SK-N-SH (cell line): ENCODE results near the gene WIPF3. TPM values are rescaled to one million over a fixed set of nuclear protein-coding genes. Genes with fewer than 3 reads are reported as not detected.

Experiments used
- CTCF ChIA-PET: fragments of 300-600, 350-600 bp; formaldehyde crosslinking; extraction: SDS; loops from one replicate; lab custom pipeline; 2021; lab: Yijun Ruan, JAX
- POLR2A ChIA-PET: fragments of 350-600 bp; sonication (Branson Sonifier 250); formaldehyde crosslinking; extraction: SDS; loops from one replicate; lab custom pipeline; 2020; ENCODE audit warnings: antibody characterized with exemption, inconsistent platforms; lab: Yijun Ruan, JAX
- DNase-seq: peaks from one replicate; pipeline ENCODE4 v3.0.0; 2012
- H2AFZ ChIP-seq: fragments of 200-600 bp; sonication (generic); 2 replicates; pipeline ENCODE4 v1.8.1; 2016; ENCODE audit warnings: antibody characterized with exemption, mild to moderate bottlenecking, low read depth
- H3F3A ChIP-seq: fragments of 200-600 bp; sonication (generic); replicated peaks from 2 replicates; pipeline ENCODE3; 2016; ENCODE audit warnings: antibody characterized with exemption, mild to moderate bottlenecking; ENCODE audit not compliant: insufficient read depth
- H3K27ac ChIP-seq, 2 experiments: fragments of 200-500 bp in 1 of 2; fragments of 200-600 bp in 1 of 2; sonication (Bioruptor generic) in 1 of 2; sonication (generic), shearing (Covaris generic) in 1 of 2; 2 replicates each; pipeline versions ENCODE4 v1.5.1 to v1.6.1; 2014 to 2016; ENCODE audit warnings: low read depth in 2 of 2, inconsistent platforms in 1 of 2, low read length in 1 of 2, mild to moderate bottlenecking in 1 of 2, mixed read lengths in 1 of 2
- H3K27me3 ChIP-seq: fragments of 200-600 bp; sonication (generic), shearing (Covaris generic); 2 replicates; pipeline ENCODE4 v1.6.1; 2016; ENCODE audit warnings: mixed run types; ENCODE audit not compliant: insufficient read depth
- H3K36me3 ChIP-seq, 2 experiments: fragments of 200-500 bp in 1 of 2; fragments of 200-600 bp in 1 of 2; sonication (Bioruptor generic) in 1 of 2; sonication (generic) in 1 of 2; replicated peaks in 1 of 2; 2 replicates each; pipeline versions ENCODE3 to v1.5.1; 2014 to 2016; ENCODE audit warnings: low read length in 1 of 2, mild to moderate bottlenecking in 1 of 2; ENCODE audit not compliant: insufficient read depth in 2 of 2, control insufficient read depth in 1 of 2
- H3K4me1 ChIP-seq, 2 experiments: fragments of 200-500 bp in 1 of 2; fragments of 200-600 bp in 1 of 2; sonication (Bioruptor generic) in 1 of 2; sonication (generic), shearing (Covaris generic) in 1 of 2; 2 replicates each; pipeline versions ENCODE4 v1.5.1 to v1.6.1; 2014 to 2016; ENCODE audit warnings: low read depth in 1 of 2, low read length in 1 of 2, mixed run types in 1 of 2; ENCODE audit not compliant: insufficient read depth in 2 of 2, control insufficient read depth in 1 of 2
- H3K4me2 ChIP-seq: fragments of 200-600 bp; sonication (generic), shearing (Covaris generic); 2 replicates; pipeline ENCODE4 v1.6.1; 2017; ENCODE audit warnings: mixed run types
- H3K4me3 ChIP-seq, 2 experiments: fragments of 200-500 bp in 1 of 2; fragments of 200-600 bp in 1 of 2; sonication (Bioruptor generic) in 1 of 2; sonication (generic), shearing (Covaris generic) in 1 of 2; 2 replicates each; pipeline versions ENCODE4 v1.5.1 to v1.8.1; 2014 to 2016; ENCODE audit warnings: low read depth in 2 of 2, inconsistent platforms in 1 of 2, low read length in 1 of 2, mild to moderate bottlenecking in 1 of 2, mixed read lengths in 1 of 2, moderate library complexity in 1 of 2
- H3K79me2 ChIP-seq: fragments of 200-600 bp; sonication (generic); 2 replicates; pipeline ENCODE4 v1.8.1; 2017; ENCODE audit warnings: mild to moderate bottlenecking; ENCODE audit not compliant: insufficient read depth
- H3K9ac ChIP-seq: fragments of 200-600 bp; sonication (generic); 2 replicates; pipeline ENCODE4 v1.6.1; 2017; ENCODE audit warnings: mixed run types
- H3K9me2 ChIP-seq: fragments of 200-600 bp; sonication (generic); 2 replicates; pipeline ENCODE4 v1.6.1; 2017; ENCODE audit warnings: mixed run types
- H3K9me3 ChIP-seq: fragments of 200-600 bp; sonication (generic); 2 replicates; pipeline ENCODE4 v1.6.1; 2017; ENCODE audit warnings: mixed run types, mild to moderate bottlenecking, moderate library complexity
- H4K20me1 ChIP-seq: fragments of 200-600 bp; sonication (generic); 2 replicates; pipeline ENCODE4 v1.6.1; 2017; ENCODE audit warnings: mild to moderate bottlenecking, mixed run types; ENCODE audit not compliant: insufficient read depth
- ELF1 ChIP-seq: IDR thresholded peaks from 2 replicates; pipeline ENCODE4 v1.4.0; 2012
- FOXJ3 ChIP-seq: sonication (generic); formaldehyde crosslinking; IDR thresholded peaks from 2 replicates; pipeline ENCODE4 v1.5.1; 2020; ENCODE audit warnings: mild to moderate bottlenecking, missing genetic modification reagents
- FOXM1 ChIP-seq: IDR thresholded peaks from 2 replicates; pipeline ENCODE4 v1.4.0; 2012; ENCODE audit warnings: low read depth, mild to moderate bottlenecking
- MEF2A ChIP-seq: IDR thresholded peaks from 2 replicates; pipeline ENCODE4 v1.4.0; 2012; ENCODE audit warnings: low read depth, borderline replicate concordance
- MXI1 ChIP-seq: IDR thresholded peaks from 2 replicates; pipeline ENCODE4 v1.6.1; 2012; ENCODE audit warnings: mild to moderate bottlenecking, low read depth, low read length, improper control_type of control experiment
- NFIC ChIP-seq: IDR thresholded peaks from 2 replicates; pipeline ENCODE4 v1.4.0; 2012; ENCODE audit warnings: borderline replicate concordance
- NRF1 ChIP-seq: IDR thresholded peaks from 2 replicates; pipeline ENCODE4 v1.6.1; 2012; ENCODE audit warnings: low read depth, mild to moderate bottlenecking, low read length
- POLR2AphosphoS5 ChIP-seq: IDR thresholded peaks from 2 replicates; pipeline ENCODE4 v1.6.1; 2012; ENCODE audit warnings: low read depth, low read length
- RAD21 ChIP-seq: IDR thresholded peaks from 2 replicates; pipeline ENCODE4 v1.6.1; 2012; ENCODE audit warnings: mild to moderate bottlenecking, low read length
- SIN3A ChIP-seq: IDR thresholded peaks from 2 replicates; pipeline ENCODE4 v1.6.1; 2012; ENCODE audit warnings: low read depth, mild to moderate bottlenecking, low read length, moderate library complexity, borderline replicate concordance
- TAF1 ChIP-seq: IDR thresholded peaks from 2 replicates; pipeline ENCODE4 v1.6.1; 2012; ENCODE audit warnings: low read depth, mild to moderate bottlenecking, low read length, moderate library complexity, borderline replicate concordance
- TCF12 ChIP-seq: IDR thresholded peaks from 2 replicates; pipeline ENCODE4 v1.4.0; 2012
- WGBS: methylation state at CpG from one replicate; pipeline ENCODE4 v1.1.6; 2017; ENCODE audit warnings: low lambda C conversion rate; 5-methylcytosine and 5-hydroxymethylcytosine counted together
- polyA plus RNA-seq, 3 experiments: library from polyadenylated mRNA; depleted of rRNA; stranded (reverse); fragments of >200 nt; gene quantifications; 2 replicates each; pipeline ENCODE4 v1.2.3, GENCODE V29; 2012
- TF ChIP-seq, protein P1 (sequence below): fragments of 150-350 bp; IDR thresholded peaks from 2 replicates; pipeline ENCODE4 v1.6.1; 2016; ENCODE audit warnings: mild to moderate bottlenecking, low read depth, low read length
- TF ChIP-seq, protein P2 (sequence below): fragments of 200-600 bp; sonication (generic); IDR thresholded peaks from 2 replicates; pipeline ENCODE4 v1.6.1; 2017; ENCODE audit warnings: antibody characterized with exemption, mild to moderate bottlenecking, moderate library complexity
- TF ChIP-seq, protein P3 (sequence below): fragments of 150-350 bp; IDR thresholded peaks from 2 replicates; pipeline ENCODE4 v1.6.1; 2017; ENCODE audit warnings: antibody characterized with exemption, low read length, low read depth, borderline replicate concordance
- TF ChIP-seq, protein P4 (sequence below): IDR thresholded peaks from 2 replicates; pipeline ENCODE4 v1.4.0; 2012; ENCODE audit warnings: low read depth

WIPF3 gene
- polyA plus RNA-seq, 1 of the 3 experiments (the other 2 are of a cell fraction) = 0.02 TPM

DNA sequence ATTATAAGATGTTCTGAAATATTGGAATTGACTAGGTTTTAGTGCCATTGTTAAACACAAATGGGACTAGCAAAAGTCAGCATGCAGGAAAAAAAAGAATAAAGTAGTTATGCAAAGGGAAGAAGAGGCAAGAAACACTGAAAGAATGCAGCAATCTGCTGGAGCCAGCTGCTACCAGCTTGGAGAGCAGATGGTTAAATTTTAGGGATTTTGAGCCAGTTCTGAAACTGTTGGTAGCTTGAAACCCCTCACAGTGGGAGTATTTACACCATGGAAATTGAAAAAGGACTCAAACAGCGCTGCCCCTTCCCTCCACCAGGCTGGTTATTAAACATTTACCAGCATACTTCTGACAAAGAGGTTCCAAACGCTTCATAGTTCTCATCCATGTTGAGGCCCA lies 142.3 kb downstream of the WIPF3 start:
- no peaks in the 10 kb centered on the region for H3K9me2 ChIP-seq
- no peaks in the 10 kb centered on the region for H3K4me1 ChIP-seq
- POLR2A ChIA-PET = no interaction called here
- TF ChIP-seq MXI1 = no peak
- no peak for TF ChIP-seq TAF1
- no peak for TF ChIP-seq FOXJ3 (CRISPR knock-in tag)
- no peak for TF ChIP-seq MEF2A
- TF ChIP-seq, protein P1, sequence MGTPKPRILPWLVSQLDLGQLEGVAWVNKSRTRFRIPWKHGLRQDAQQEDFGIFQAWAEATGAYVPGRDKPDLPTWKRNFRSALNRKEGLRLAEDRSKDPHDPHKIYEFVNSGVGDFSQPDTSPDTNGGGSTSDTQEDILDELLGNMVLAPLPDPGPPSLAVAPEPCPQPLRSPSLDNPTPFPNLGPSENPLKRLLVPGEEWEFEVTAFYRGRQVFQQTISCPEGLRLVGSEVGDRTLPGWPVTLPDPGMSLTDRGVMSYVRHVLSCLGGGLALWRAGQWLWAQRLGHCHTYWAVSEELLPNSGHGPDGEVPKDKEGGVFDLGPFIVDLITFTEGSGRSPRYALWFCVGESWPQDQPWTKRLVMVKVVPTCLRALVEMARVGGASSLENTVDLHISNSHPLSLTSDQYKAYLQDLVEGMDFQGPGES = no peak
- no peak for TF ChIP-seq NFIC
- no peaks in the 10 kb centered on the region for H4K20me1 ChIP-seq
- no peaks in the 10 kb centered on the region for H3K27me3 ChIP-seq
- no peak overlapping the region for H3K9ac ChIP-seq
- no peak for DNase-seq
- H3K4me2 ChIP-seq = no peak overlapping the region
- no peak overlapping the region for H2AFZ ChIP-seq
- H3K36me3 ChIP-seq = peaks cover 74 to 80% of the 10 kb centered on the region in 2 experiments
- H3K9me3 ChIP-seq = no peaks in the 10 kb centered on the region
- no peak overlapping the region for H3K4me3 ChIP-seq
- H3F3A ChIP-seq = no peaks in the 10 kb centered on the region
- CTCF ChIA-PET = interaction anchor here (0.6 to 1.0 kb wide), 2 partner anchors 70 to 145 kb away, joined by 3 read pairs; no protein-coding TSS in a partner anchor
- WGBS = 84% methylated on average over 2 of the region's 2 CpGs
- no peaks in the 10 kb centered on the region for H3K79me2 ChIP-seq
- H3K27ac ChIP-seq = no peak overlapping the region

DNA sequence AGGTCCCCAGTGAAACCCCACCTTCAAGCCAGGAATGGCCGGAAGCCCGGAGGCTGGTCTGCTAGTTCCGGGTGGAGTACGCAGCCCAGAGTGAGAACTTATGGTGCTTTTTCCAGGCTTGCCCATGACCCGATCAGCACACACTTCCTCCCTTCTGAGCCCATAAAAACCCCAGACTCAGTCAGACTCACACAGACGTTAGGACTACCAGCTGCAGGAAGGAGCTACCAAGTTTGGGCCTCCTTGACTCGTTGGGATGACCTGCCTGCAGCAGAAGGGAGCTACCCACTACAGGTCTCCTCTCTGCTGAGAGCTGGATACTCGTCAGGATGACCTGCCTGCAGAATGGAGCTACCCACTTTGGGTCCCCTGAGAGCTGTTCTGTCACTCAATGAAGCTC lies 144.2 kb downstream of the WIPF3 start:
- H3K27me3 ChIP-seq = no peaks in the 10 kb centered on the region
- no peak overlapping the region for H3K27ac ChIP-seq
- H3K4me1 ChIP-seq = no peaks in the 10 kb centered on the region
- H4K20me1 ChIP-seq = no peaks in the 10 kb centered on the region
- POLR2A ChIA-PET = interaction anchor here (1.0 kb wide), 1 partner anchor 76 kb away, joined by 3 read pairs; the partner anchor contains the start of gene FKBP14
- TF ChIP-seq FOXM1 (no peak), TAF1 (no peak), POLR2AphosphoS5 (no peak), MXI1 (no peak)
- H2AFZ ChIP-seq = no peak overlapping the region
- no peak overlapping the region for H3K9ac ChIP-seq
- CTCF ChIA-PET = interaction anchor here (0.6 to 5.1 kb wide), 5 partner anchors 22 to 125 kb away, joined by 3 to 25 read pairs (median 3); no protein-coding TSS in a partner anchor
- no peak overlapping the region for H3K4me3 ChIP-seq
- no peaks in the 10 kb centered on the region for H3K9me3 ChIP-seq
- H3K79me2 ChIP-seq = no peaks in the 10 kb centered on the region
- no peak overlapping the region for H3K4me2 ChIP-seq
- no peak for DNase-seq
- H3K9me2 ChIP-seq = no peaks in the 10 kb centered on the region
- 92% methylated on average over 8 of the region's 8 CpGs for WGBS
- peaks cover 76 to 77% of the 10 kb centered on the region in 2 experiments for H3K36me3 ChIP-seq
- no peaks in the 10 kb centered on the region for H3F3A ChIP-seq

DNA sequence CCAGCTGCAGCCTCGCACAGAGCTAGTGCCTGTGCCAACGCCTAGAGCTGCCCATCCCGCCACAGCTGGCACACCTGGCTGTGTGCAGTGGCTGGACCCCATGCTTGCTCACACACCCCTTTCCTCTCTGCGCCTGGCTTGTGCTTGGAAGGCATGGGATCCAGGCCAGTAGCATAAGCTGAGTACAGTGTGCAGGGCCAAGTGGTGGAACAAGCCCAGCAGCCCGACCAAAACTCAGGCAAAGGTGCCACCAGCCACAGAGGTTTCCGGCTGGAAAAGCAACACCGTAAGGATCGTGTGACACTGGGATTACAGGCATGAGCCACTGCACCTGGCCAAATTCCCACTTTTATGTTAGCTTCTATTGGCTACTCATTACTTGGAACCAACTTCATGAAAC lies 144.9 kb downstream of the WIPF3 start:
- Histone ChIP-seq H4K20me1 (no peaks in the 10 kb centered on the region), H3K36me3 (peaks cover 73 to 79% of the 10 kb centered on the region in 2 experiments), H3K27ac (no peak overlapping the region), H3K4me3 (no peak overlapping the region), H3F3A (no peaks in the 10 kb centered on the region), H3K27me3 (no peaks in the 10 kb centered on the region), H2AFZ (no peak overlapping the region), H3K4me1 (no peaks in the 10 kb centered on the region), H3K4me2 (no peak overlapping the region), H3K9me3 (no peaks in the 10 kb centered on the region), H3K79me2 (peaks cover 2% of the 10 kb centered on the region; the same call in 1 of the 2 replicates), H3K9ac (no peak overlapping the region), H3K9me2 (no peaks in the 10 kb centered on the region)
- CTCF ChIA-PET = interaction anchor here (0.8 to 5.1 kb wide), 7 partner anchors 13 to 124 kb away, joined by 3 to 25 read pairs (median 4); no protein-coding TSS in a partner anchor
- DNase-seq = no peak
- 99% methylated on average over 8 of the region's 8 CpGs for WGBS
- POLR2A ChIA-PET = no interaction called here
- TF ChIP-seq, protein P2, sequence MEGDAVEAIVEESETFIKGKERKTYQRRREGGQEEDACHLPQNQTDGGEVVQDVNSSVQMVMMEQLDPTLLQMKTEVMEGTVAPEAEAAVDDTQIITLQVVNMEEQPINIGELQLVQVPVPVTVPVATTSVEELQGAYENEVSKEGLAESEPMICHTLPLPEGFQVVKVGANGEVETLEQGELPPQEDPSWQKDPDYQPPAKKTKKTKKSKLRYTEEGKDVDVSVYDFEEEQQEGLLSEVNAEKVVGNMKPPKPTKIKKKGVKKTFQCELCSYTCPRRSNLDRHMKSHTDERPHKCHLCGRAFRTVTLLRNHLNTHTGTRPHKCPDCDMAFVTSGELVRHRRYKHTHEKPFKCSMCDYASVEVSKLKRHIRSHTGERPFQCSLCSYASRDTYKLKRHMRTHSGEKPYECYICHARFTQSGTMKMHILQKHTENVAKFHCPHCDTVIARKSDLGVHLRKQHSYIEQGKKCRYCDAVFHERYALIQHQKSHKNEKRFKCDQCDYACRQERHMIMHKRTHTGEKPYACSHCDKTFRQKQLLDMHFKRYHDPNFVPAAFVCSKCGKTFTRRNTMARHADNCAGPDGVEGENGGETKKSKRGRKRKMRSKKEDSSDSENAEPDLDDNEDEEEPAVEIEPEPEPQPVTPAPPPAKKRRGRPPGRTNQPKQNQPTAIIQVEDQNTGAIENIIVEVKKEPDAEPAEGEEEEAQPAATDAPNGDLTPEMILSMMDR = no peak
- TF ChIP-seq RAD21 = no peak
- TF ChIP-seq, protein P3, sequence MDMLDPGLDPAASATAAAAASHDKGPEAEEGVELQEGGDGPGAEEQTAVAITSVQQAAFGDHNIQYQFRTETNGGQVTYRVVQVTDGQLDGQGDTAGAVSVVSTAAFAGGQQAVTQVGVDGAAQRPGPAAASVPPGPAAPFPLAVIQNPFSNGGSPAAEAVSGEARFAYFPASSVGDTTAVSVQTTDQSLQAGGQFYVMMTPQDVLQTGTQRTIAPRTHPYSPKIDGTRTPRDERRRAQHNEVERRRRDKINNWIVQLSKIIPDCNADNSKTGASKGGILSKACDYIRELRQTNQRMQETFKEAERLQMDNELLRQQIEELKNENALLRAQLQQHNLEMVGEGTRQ = no peak
- TF ChIP-seq SIN3A = no peak
- no peak for TF ChIP-seq MEF2A
- no peak for TF ChIP-seq NRF1
- no peak for TF ChIP-seq ELF1
- TF ChIP-seq POLR2AphosphoS5 = no peak
- TF ChIP-seq, protein P4, sequence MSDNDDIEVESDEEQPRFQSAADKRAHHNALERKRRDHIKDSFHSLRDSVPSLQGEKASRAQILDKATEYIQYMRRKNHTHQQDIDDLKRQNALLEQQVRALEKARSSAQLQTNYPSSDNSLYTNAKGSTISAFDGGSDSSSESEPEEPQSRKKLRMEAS = no peak
- TF ChIP-seq FOXM1 = no peak
- TF ChIP-seq TCF12 = no peak
